Measurements from ENCODE around the gene ST7. TPM values are rescaled to one million over a fixed set of nuclear protein-coding genes. Genes with fewer than 3 reads are reported as not detected.

Gene ST7
- polyA plus RNA-seq, 2 of the 4 experiments (the other 2 are of a cell fraction) = 16.2 to 26.0 TPM

- DNase-seq (ENCODE audit: low read depth in 1 of 2, low spot score in 1 of 2) = no peak
- no peak for TF ChIP-seq HMGXB4 (CRISPR knock-in tag; IDR thresholded peaks at IDR 0.05; ENCODE audit: borderline replicate concordance)
- no peak for TF ChIP-seq MAZ (IDR thresholded peaks at IDR 0.05; ENCODE audit: borderline replicate concordance, low read depth, low read length)
- TF ChIP-seq HOXB13 (CRISPR knock-in tag; IDR thresholded peaks at IDR 0.05; ENCODE audit: low read depth) = no peak
- TF ChIP-seq BCL3 (IDR thresholded peaks at IDR 0.05) = no peak
- no peak for TF ChIP-seq CTCF (IDR thresholded peaks at IDR 0.05)
- no peak for TF ChIP-seq ELK1 (IDR thresholded peaks at IDR 0.05; ENCODE audit: low read depth, low read length)
- no peak for TF ChIP-seq POLR2A (IDR thresholded peaks at IDR 0.05; ENCODE audit: low read length)
- CTCF ChIA-PET = no interaction called here
- Histone ChIP-seq H3K4me1 (peaks cover 26% of the 10 kb centered on the region), H3K9me3 (no peaks in the 10 kb centered on the region), H3K4me3 (no peak overlapping the region; the same call in 2 of the 3 replicates), H3K27ac (no peak overlapping the region), H3K4me2 (peak overlapping the region; percentile 73)
- no peak for FAIRE-seq
- no peak for ATAC-seq
- POLR2A ChIA-PET = no interaction called here
Observed at GRCh38 chr7:116955340-116955739, 2.0 kb downstream of the ST7 start.

- TF ChIP-seq POLR2AphosphoS2 (conservative IDR thresholded peaks at IDR 0.05; ENCODE audit: low read length) (no peak), RNF2 (IDR thresholded peaks at IDR 0.05; ENCODE audit: borderline replicate concordance, low read depth) (no peak), RFX5 (IDR thresholded peaks at IDR 0.05) (no peak), HMGXB4 (CRISPR knock-in tag; IDR thresholded peaks at IDR 0.05; ENCODE audit: borderline replicate concordance) (no peak), BCL3 (IDR thresholded peaks at IDR 0.05) (no peak), KDM5A (IDR thresholded peaks at IDR 0.05) (no peak), HEYL (CRISPR knock-in tag; IDR thresholded peaks at IDR 0.05) (no peak), USF2 (IDR thresholded peaks at IDR 0.05) (no peak), E2F6 (IDR thresholded peaks at IDR 0.05; ENCODE audit: borderline replicate concordance, low read depth) (no peak), MYC (IDR thresholded peaks at IDR 0.05; ENCODE audit: borderline replicate concordance, low read length) (no peak), ZNF302 (CRISPR knock-in tag; IDR thresholded peaks at IDR 0.05) (no peak)
- FAIRE-seq (no peak), DNase-seq (ENCODE audit: low read depth in 1 of 2, low spot score in 1 of 2) (no peak), ATAC-seq (no peak)
- WGBS (ENCODE audit: missing lambda C conversion rate) = 92% methylated on average over 4 of the region's 4 CpGs
- H3K4me1 ChIP-seq = peaks cover 26% of the 10 kb centered on the region
- CTCF ChIA-PET = interaction anchor here (1.3 to 2.0 kb wide), 3 partner anchors 25 to 32 kb away, joined by 4 to 9 read pairs (median 5); no protein-coding TSS in a partner anchor
- 0 out of 3 replicates have a peak overlapping the region, but pooled peaks have one; percentile 73 for H3K4me2 ChIP-seq
- H3K27ac ChIP-seq = no peak overlapping the region
- POLR2A ChIA-PET = no interaction called here
- no peaks in the 10 kb centered on the region for H3K9me3 ChIP-seq
- no peak overlapping the region for H3K4me3 ChIP-seq
Observed at GRCh38 chr7:116955801-116956476, 2.6 kb downstream of the ST7 start.
